H9 (cell line): ENCODE data around the gene ACOXL. TPM values are rescaled to one million over a fixed set of nuclear protein-coding genes. Genes with fewer than 3 reads are reported as not detected.
A peak's percentile ranks its signal among the peaks of the same experiment; 100 is the strongest.

ENCODE experiments used
- DNase-seq: peaks from one replicate; pipeline ENCODE4 v3.0.0-alpha.2; 2017
- H2AFZ ChIP-seq: one replicate; pipeline ENCODE4 v1.6.1; 2013; ENCODE audit warnings: mild to moderate bottlenecking, low read length, control low read depth, moderate library complexity
- H2AK5ac ChIP-seq: 2 replicates; pipeline ENCODE4 v1.6.1; 2013; ENCODE audit warnings: low read length, control low read depth, mixed read lengths; ENCODE audit not compliant: insufficient read length
- H2BK120ac ChIP-seq: one replicate; pipeline ENCODE4 v1.6.1; 2013; ENCODE audit warnings: low read depth, mild to moderate bottlenecking, low read length, control low read depth, inconsistent platforms; ENCODE audit not compliant: poor library complexity, severe bottlenecking
- H2BK12ac ChIP-seq: 2 replicates; pipeline ENCODE4 v1.6.1; 2013; ENCODE audit warnings: low read length, control low read depth, mixed read lengths, low read depth; ENCODE audit not compliant: insufficient read length
- H2BK15ac ChIP-seq: 2 replicates; pipeline ENCODE4 v1.6.1; 2013; ENCODE audit warnings: low read depth, low read length, control low read depth
- H2BK20ac ChIP-seq: one replicate; pipeline ENCODE4 v1.6.1; 2013; ENCODE audit warnings: low read depth, mild to moderate bottlenecking, low read length, control low read depth, inconsistent platforms; ENCODE audit not compliant: poor library complexity, severe bottlenecking
- H2BK5ac ChIP-seq: 2 replicates; pipeline ENCODE4 v1.6.1; 2013; ENCODE audit warnings: low read length, control low read depth, mixed read lengths; ENCODE audit not compliant: insufficient read length
- H3K14ac ChIP-seq: 2 replicates; pipeline ENCODE4 v1.6.1; 2013; ENCODE audit warnings: low read length, control low read depth; ENCODE audit not compliant: insufficient read depth
- H3K18ac ChIP-seq: 2 replicates; pipeline ENCODE4 v1.6.1; 2013; ENCODE audit warnings: low read depth, mild to moderate bottlenecking, mixed read lengths, low read length, control low read depth; ENCODE audit not compliant: insufficient read length
- H3K23ac ChIP-seq: 2 replicates; pipeline ENCODE4 v1.6.1; 2013; ENCODE audit warnings: low read length, control low read depth, mixed read lengths, low read depth; ENCODE audit not compliant: insufficient read length
- H3K23me2 ChIP-seq: 2 replicates; pipeline ENCODE4 v1.6.1; 2013; ENCODE audit warnings: low read depth, mild to moderate bottlenecking, mixed read lengths, low read length, control low read depth; ENCODE audit not compliant: insufficient read length, poor library complexity, severe bottlenecking
- H3K27ac ChIP-seq: 2 replicates; pipeline ENCODE4 v1.5.1; 2013; ENCODE audit warnings: low read length, control low read depth, mixed read lengths, low read depth; ENCODE audit not compliant: insufficient read length
- H3K27me3 ChIP-seq: 2 replicates; pipeline ENCODE4 v1.6.1; 2013; ENCODE audit warnings: low read length, control low read depth, inconsistent platforms; ENCODE audit not compliant: insufficient read depth
- H3K4ac ChIP-seq: 2 replicates; pipeline ENCODE4 v1.6.1; 2013; ENCODE audit warnings: low read depth, mild to moderate bottlenecking, control low read depth, inconsistent platforms, low read length, moderate library complexity
- H3K4me1 ChIP-seq: 2 replicates; pipeline ENCODE4 v1.6.1; 2013; ENCODE audit warnings: low read length, control low read depth, inconsistent platforms; ENCODE audit not compliant: insufficient read depth
- H3K4me2 ChIP-seq: 2 replicates; pipeline ENCODE4 v1.6.1; 2013; ENCODE audit warnings: low read length, control low read depth, mixed read lengths; ENCODE audit not compliant: insufficient read length, insufficient read depth
- H3K56ac ChIP-seq: 2 replicates; pipeline ENCODE4 v1.6.1; 2013; ENCODE audit warnings: low read depth, mild to moderate bottlenecking, mixed read lengths, low read length, control low read depth; ENCODE audit not compliant: insufficient read length
- H3K79me1 ChIP-seq: 2 replicates; pipeline ENCODE4 v1.6.1; 2013; ENCODE audit warnings: low read depth, mild to moderate bottlenecking, moderate library complexity, low read length, control low read depth, inconsistent platforms; ENCODE audit not compliant: insufficient read depth, poor library complexity, severe bottlenecking
- H3K79me2 ChIP-seq: 2 replicates; pipeline ENCODE4 v1.6.1; 2013; ENCODE audit warnings: low read length, control low read depth, inconsistent platforms; ENCODE audit not compliant: insufficient read depth
- H3K9ac ChIP-seq: 2 replicates; pipeline ENCODE4 v1.6.1; 2013; ENCODE audit warnings: low read length, control low read depth, mixed read lengths; ENCODE audit not compliant: insufficient read length; ENCODE audit errors: extremely low read depth
- H3K9me3 ChIP-seq: one replicate; pipeline ENCODE4 v1.6.1; 2013; ENCODE audit warnings: low read depth, low read length, inconsistent platforms; ENCODE audit not compliant: control insufficient read depth
- H3T11ph ChIP-seq: one replicate; pipeline ENCODE4 v1.6.1; 2013; ENCODE audit warnings: mild to moderate bottlenecking, low read length, control low read depth, inconsistent platforms
- H4K20me1 ChIP-seq: one replicate; pipeline ENCODE4 v1.6.1; 2013; ENCODE audit not compliant: control insufficient read depth, insufficient read length, insufficient read depth
- H4K5ac ChIP-seq: 2 replicates; pipeline ENCODE4 v1.6.1; 2013; ENCODE audit warnings: low read depth, mild to moderate bottlenecking, mixed read lengths, low read length, control low read depth; ENCODE audit not compliant: insufficient read length
- H4K8ac ChIP-seq: replicated peaks from 2 replicates; pipeline ENCODE4 v1.6.1; 2013; ENCODE audit warnings: low read length, control low read depth, mixed read lengths, low read depth; ENCODE audit not compliant: insufficient read length
- H4K91ac ChIP-seq: 2 replicates; pipeline ENCODE4 v1.6.1; 2013; ENCODE audit warnings: low read depth, mild to moderate bottlenecking, moderate library complexity, mixed read lengths, low read length, control low read depth; ENCODE audit not compliant: insufficient read length
- H3K27ac Mint-ChIP-seq, 3 experiments: 2 replicates in 2 of 3; 3 replicates in 1 of 3; pipeline ENCODE4 v1.8.0; 2020 to 2021; ENCODE audit warnings: mixed read lengths in 3 of 3, mild to moderate bottlenecking in 1 of 3, moderate library complexity in 1 of 3
- H3K27me3 Mint-ChIP-seq: 2 replicates; pipeline ENCODE4 v1.8.0; 2021; ENCODE audit warnings: low read depth, mild to moderate bottlenecking, moderate library complexity, mixed read lengths
- H3K36me3 Mint-ChIP-seq, 3 experiments: 2 replicates in 2 of 3; 3 replicates in 1 of 3; pipeline ENCODE4 v1.8.0; 2020 to 2021; ENCODE audit warnings: low read depth in 3 of 3, mixed read lengths in 3 of 3; ENCODE audit not compliant: insufficient read depth in 1 of 3
- H3K4me1 Mint-ChIP-seq, 2 experiments: 2 replicates each; pipeline ENCODE4 v1.8.0; 2020; ENCODE audit warnings: mixed read lengths in 2 of 2
- H3K4me3 Mint-ChIP-seq, 2 experiments: 2 replicates in 1 of 2; 3 replicates in 1 of 2; pipeline ENCODE4 v1.8.0; 2020 to 2021; ENCODE audit warnings: mild to moderate bottlenecking in 2 of 2, mixed read lengths in 2 of 2, moderate library complexity in 1 of 2
- H3K9me3 Mint-ChIP-seq, 2 experiments: 2 replicates in 1 of 2; 3 replicates in 1 of 2; pipeline ENCODE4 v1.8.0; 2020; ENCODE audit warnings: mild to moderate bottlenecking in 2 of 2, mixed read lengths in 2 of 2, moderate library complexity in 1 of 2
- CTCF ChIP-seq: fragments of 200-600 bp; sonication (generic); conservative IDR thresholded peaks from 3 replicates; pipeline ENCODE4 v1.8.0; 2021; ENCODE audit warnings: antibody characterized with exemption, mild to moderate bottlenecking
- WGBS: extraction: QIAGEN DNeasy Blood & Tissue Kit; methylation state at CpG from one replicate; pipeline ENCODE4 v1.1.7; 2013; ENCODE audit warnings: missing lambda C conversion rate, low lambda C conversion rate, mixed read lengths; ENCODE audit not compliant: insufficient read length; ENCODE audit errors: extremely low coverage; 5-methylcytosine and 5-hydroxymethylcytosine counted together
- total RNA-seq: library from RNA; stranded (reverse); gene quantifications from 2 replicates; pipeline ENCODE4 v1.2.1, GENCODE V29; 2021

The ACOXL gene
- total RNA-seq, 1 experiment from 2014 or later: 37.6 TPM

- H3K14ac ChIP-seq: no peak overlapping the region; the same call in 1 of the 2 replicates
- no peak for TF ChIP-seq CTCF
- H3K4me2 ChIP-seq: no peak overlapping the region
- H3K27ac ChIP-seq: no peak overlapping the region
- H3K18ac ChIP-seq: no peak overlapping the region
- no peaks in the 10 kb centered on the region for H3K9me3 Mint-ChIP-seq
- H3K9ac ChIP-seq: no peak overlapping the region
- no peak overlapping the region for H2BK20ac ChIP-seq
- no CpG with 5 or more reads among the region's 24 CpGs for WGBS
- no peak overlapping the region for H4K8ac ChIP-seq
- no peak overlapping the region for H2BK12ac ChIP-seq
- no peaks in the 10 kb centered on the region for H3K79me1 ChIP-seq
- no peak overlapping the region for H2BK5ac ChIP-seq
- H3K23ac ChIP-seq: no peak overlapping the region
- DNase-seq: no peak
- no peaks in the 10 kb centered on the region; the same call in 1 of the 2 replicates for H3K27me3 Mint-ChIP-seq
- no peak overlapping the region for H2BK120ac ChIP-seq
- peak overlapping the region; percentile 29 to 86 (median 62); a peak in 3 of 7 replicates for H3K27ac Mint-ChIP-seq
- no peak overlapping the region for H3K56ac ChIP-seq
- H4K20me1 ChIP-seq: no peaks in the 10 kb centered on the region
- no peaks in the 10 kb centered on the region for H3K79me2 ChIP-seq
- no peaks in the 10 kb centered on the region for H3K27me3 ChIP-seq
- peaks cover 19 to 29% of the 10 kb centered on the region in 2 experiments for H3K4me1 Mint-ChIP-seq
- H3K4me1 ChIP-seq: no peaks in the 10 kb centered on the region; the same call in 1 of the 2 replicates
- H4K91ac ChIP-seq: no peak overlapping the region
- H3K9me3 ChIP-seq: no peaks in the 10 kb centered on the region
- no peak overlapping the region for H2BK15ac ChIP-seq
- no peak overlapping the region for H3K4me3 Mint-ChIP-seq
- H3K4ac ChIP-seq: no peak overlapping the region
- no peak overlapping the region for H2AK5ac ChIP-seq
- no peak overlapping the region for H2AFZ ChIP-seq
- no peak overlapping the region for H4K5ac ChIP-seq
- peaks cover 6 to 26% (median 20%) of the 10 kb centered on the region in 3 experiments; a peak in 5 of 7 replicates for H3K36me3 Mint-ChIP-seq
- H3K23me2 ChIP-seq: no peaks in the 10 kb centered on the region
- H3T11ph ChIP-seq: no peak overlapping the region
Observed at GRCh38 chr2:110874453-110875383, 142.3 kb downstream of the ACOXL start.
